HG03045 (cell line): ENCODE results near the gene GBGT1.

Experiments used
- ATAC-seq: cut with Tn5 transposase; IDR thresholded peaks from one replicate; pipeline ENCODE4 v1.9.1; 2021; ENCODE audit warnings: mild to moderate bottlenecking, moderate library complexity; ENCODE audit not compliant: unreplicated experiment

The GBGT1 gene

DNA sequence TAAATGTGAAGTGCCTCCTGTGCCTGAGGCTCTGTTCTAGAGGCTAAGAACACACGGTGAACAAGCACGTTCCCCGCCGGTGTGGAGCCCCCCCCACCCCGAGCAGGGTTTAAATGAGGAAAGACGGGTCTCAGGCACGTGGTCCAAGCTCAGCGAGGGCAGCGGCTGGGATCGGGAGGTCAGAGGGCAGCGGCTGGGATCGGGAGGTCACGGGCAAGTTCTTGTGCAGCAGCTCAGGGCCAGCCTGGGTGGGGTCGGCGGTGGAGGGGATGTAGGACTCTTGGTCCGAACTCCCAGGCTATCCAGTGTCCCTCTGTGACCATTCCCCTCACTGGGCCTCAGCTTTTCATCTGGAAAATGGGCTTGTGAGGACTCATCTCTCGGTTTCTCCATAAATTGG, 2.7 kb upstream of the GBGT1 start:
- ATAC-seq, result no peak

DNA sequence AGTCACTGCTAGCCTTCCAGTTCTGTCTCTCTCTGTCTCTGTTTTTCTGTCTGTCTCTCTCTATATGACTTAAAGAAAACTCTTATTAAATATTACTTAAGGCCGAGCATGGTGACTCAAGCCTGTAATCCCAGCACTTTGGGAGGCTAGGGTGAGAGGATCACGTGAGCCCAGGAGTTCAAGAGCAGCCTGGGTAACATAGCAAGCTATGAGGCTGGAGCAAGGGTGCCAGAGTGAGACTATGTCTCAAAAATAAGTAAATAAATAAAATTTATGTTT, 1.7 kb upstream of the GBGT1 start:
- no peak for ATAC-seq

- no peak for ATAC-seq
Measured at GRCh38 chr9:133164191-133164590, 477 bp upstream of the GBGT1 start.

GRCh38 chr9:133162861-133163503, 732 bp downstream of the GBGT1 start:
- ATAC-seq, result no peak

DNA sequence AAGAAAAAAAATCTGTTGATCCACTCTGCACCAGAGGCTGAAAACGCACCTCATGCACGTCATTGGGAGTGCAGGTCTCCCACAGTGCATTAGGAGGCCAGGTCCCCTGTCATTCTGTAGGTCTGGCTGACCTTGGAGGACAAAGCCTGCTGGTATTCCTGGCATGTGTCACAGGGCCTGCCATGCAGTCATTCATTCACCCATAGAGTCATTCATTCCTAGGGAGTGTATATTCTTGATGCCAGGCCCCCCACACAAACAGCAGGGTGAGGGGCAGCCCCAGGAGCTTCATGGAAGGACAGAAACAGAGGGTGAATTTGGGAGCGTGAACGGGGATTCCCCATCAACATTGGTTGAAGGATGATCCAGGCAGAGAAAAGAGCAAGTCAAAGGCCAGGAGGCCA, 2.2 kb downstream of the GBGT1 start:
- ATAC-seq, result no peak

DNA sequence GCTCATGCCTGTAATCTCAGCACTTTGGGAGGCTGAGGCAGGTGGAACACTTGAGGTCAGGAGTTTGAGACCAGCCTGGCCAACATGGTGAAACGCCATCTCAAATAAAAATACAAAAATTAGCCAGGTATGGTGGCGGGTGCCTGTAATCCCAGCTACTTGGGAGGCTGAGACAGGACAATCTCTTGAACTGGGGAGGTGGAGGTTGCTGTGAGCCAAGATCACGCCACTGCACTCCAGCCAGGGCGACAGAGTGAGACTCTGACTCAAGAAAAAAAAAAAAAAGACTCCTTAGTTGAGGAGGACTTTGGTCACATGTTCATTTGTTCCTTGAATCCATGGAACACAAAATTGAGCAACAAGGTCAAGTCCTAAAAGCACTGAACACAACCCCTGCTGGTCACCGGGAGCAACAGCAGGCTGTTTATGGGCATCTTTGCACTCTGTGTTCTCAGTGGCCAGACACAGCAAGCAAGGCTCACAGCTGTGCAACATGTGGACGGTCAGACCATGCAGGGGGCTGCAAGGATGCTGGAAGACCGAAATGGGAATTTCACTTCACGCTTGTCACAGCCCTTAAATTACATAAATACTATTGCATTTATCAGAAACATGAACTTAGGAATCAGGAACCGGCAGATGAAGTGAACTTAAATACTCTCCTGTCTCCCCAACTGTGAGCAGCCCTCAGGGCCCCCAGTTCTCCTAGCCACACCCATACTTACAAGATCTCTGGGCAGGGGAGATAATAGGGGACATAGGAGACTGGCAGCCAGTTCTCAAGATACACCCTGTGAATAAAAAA, 2.8 kb downstream of the GBGT1 start:
- no peak for ATAC-seq

- no peak for ATAC-seq
Measured at GRCh38 chr9:133158695-133159094, 5.0 kb downstream of the GBGT1 start.

DNA sequence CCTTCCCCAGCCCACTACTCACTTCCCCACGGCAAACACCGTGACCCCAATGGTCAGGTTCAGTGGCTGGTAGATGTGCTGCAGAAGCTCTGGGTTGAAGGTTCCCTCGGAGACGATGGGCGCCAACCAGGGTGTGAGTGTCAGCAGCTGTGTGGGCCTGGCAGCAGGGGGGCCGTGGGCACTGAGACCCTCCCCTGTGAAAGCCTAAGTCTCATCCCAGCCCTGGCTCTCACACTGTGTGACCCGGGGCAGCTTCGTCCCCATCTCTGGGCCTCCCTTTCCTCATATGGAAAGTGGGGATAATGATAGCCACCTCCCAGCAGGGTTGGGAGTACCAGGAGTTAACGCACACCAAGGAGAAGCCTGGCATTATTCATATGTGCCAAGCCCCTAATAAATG, 8.6 kb downstream of the GBGT1 start:
- ATAC-seq, result no peak

- ATAC-seq, result no peak
Measured at GRCh38 chr9:133154097-133154989, 9.4 kb downstream of the GBGT1 start.

- no peak for ATAC-seq
Measured at GRCh38 chr9:133153227-133154096, 10.3 kb downstream of the GBGT1 start.

GRCh38 chr9:133151601-133152525, 11.9 kb downstream of the GBGT1 start:
- no peak for ATAC-seq

- ATAC-seq, result no peak
Measured at GRCh38 chr9:133151041-133151440, 12.7 kb downstream of the GBGT1 start.

DNA sequence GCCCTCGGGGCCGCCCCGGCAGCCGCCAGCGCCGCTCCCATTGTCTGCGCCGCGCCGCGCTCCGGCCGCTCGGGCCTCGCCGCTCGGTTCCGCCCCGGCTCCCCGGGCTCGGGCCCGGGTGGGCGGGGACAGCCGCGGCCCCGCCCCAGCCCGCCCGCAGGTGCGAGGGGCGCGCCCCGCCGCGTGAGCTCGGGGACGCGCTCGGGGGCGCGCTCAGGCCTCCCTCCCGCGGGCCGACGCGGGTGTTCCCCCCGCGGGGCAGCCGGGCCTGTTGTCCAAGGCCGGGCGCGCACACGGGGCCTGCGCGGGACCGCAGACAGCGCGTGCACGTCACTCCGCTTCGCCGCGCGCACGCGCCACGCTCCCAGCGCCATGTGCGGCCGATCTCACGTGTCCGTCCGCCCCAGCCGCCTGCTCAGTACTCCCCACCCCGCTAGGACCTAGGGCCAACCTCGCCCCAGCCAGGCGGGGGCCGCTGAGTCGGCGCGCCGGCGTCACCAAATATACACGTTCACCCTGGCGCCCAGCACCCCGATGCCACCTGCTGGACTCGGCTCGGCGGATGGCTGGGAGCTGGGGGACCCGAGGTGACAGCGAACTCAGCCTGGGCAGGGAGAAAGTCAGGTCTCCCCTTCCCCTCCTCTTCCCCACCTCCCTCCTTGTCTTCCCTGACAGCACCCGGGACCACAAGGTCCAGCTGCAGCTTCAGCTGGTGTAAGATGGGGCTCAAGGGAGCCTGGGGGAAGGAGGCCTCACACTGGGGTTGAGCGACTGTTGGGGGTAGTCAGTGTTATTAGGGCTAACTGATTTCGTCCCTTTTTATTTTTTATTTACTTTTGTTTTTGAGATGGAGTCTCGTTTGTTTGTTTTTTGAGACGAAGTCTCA, 14.3 kb downstream of the GBGT1 start:
- peak; percentile 66 for ATAC-seq

- ATAC-seq, result peak; percentile 19
Measured at GRCh38 chr9:133148199-133149129, 15.2 kb downstream of the GBGT1 start.

DNA sequence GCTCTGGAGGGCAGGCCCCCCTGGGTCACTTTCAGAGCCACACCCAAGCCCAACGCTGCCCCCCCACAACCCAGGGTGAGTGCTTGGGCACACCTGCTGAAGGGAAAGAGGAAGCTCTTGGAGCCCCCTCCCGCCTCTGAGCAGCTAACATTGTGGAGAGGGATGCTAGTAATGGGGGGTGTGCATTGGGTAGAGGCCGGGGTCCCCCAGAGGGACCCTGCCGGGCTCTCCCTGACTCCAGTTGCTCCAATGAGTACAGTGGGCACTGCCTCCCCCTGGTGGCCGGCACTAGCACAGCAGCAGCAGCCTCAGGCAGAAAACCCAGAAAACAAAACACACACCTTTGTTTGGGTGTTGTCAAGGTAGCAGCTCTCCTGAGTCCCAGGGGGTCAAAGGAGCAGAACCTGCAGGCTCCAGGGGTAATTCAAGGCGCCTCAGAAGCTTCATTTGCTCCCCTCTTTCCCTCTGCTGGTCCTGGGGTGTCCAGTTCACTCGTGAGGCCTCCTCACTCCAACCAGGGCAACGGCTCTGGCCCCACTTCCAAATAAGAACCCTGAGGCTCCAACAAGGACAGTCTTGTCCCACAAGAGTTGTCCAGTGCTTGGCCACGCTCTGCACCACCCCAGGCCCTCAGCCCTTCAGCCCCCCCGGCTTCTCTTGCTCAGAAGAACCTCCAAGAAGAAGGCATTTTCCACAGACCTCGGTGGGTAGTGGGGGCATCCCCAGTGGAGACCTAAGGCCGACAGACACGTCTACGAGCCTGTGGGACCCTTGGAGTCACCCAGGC, 16.1 kb downstream of the GBGT1 start:
- no peak for ATAC-seq

GRCh38 chr9:133146746-133147411, 16.8 kb downstream of the GBGT1 start:
- no peak for ATAC-seq
